ENCODE results near the gene CALHM5.

Gene CALHM5

GRCh38 chr6:116529466-116530290 is 18.2 kb downstream of the CALHM5 start:
- no peak overlapping the region for H3K4me3 ChIP-seq (ENCODE audit: low read depth, low read length)
- no peak for TF ChIP-seq POLR2A (IDR thresholded peaks at IDR 0.05; ENCODE audit: extremely low read depth, insufficient read length)
- TF ChIP-seq CTCF (IDR thresholded peaks at IDR 0.05; ENCODE audit: low read depth, low read length) = no peak
- no peak for TF ChIP-seq MAX (IDR thresholded peaks at IDR 0.05; ENCODE audit: low read depth, low read length)
- no peak for TF ChIP-seq MYC (IDR thresholded peaks at IDR 0.05; ENCODE audit: low read depth, low read length)
- no peak for DNase-seq (ENCODE audit: low read depth)

GRCh38 chr6:116530436-116530835 is 19.0 kb downstream of the CALHM5 start:
- DNase-seq (ENCODE audit: low read depth) = no peak
- no peak overlapping the region for H3K4me3 ChIP-seq (ENCODE audit: low read depth, low read length)
- TF ChIP-seq MAX (IDR thresholded peaks at IDR 0.05; ENCODE audit: low read depth, low read length) = no peak
- TF ChIP-seq POLR2A (IDR thresholded peaks at IDR 0.05; ENCODE audit: extremely low read depth, insufficient read length) = no peak
- TF ChIP-seq MYC (IDR thresholded peaks at IDR 0.05; ENCODE audit: low read depth, low read length) = no peak
- TF ChIP-seq CTCF (IDR thresholded peaks at IDR 0.05; ENCODE audit: low read depth, low read length) = no peak

- no peak overlapping the region for H3K4me3 ChIP-seq (ENCODE audit: low read depth, low read length)
- TF ChIP-seq MAX (IDR thresholded peaks at IDR 0.05; ENCODE audit: low read depth, low read length) (no peak), POLR2A (IDR thresholded peaks at IDR 0.05; ENCODE audit: extremely low read depth, insufficient read length) (no peak), MYC (IDR thresholded peaks at IDR 0.05; ENCODE audit: low read depth, low read length) (no peak), CTCF (IDR thresholded peaks at IDR 0.05; ENCODE audit: low read depth, low read length) (peak; percentile 68)
- DNase-seq (ENCODE audit: low read depth) = peak; percentile 77
Measured at GRCh38 chr6:116531675-116532570, 20.5 kb downstream of the CALHM5 start.

- peak; percentile 17 for DNase-seq (ENCODE audit: low read depth)
- TF ChIP-seq CTCF (IDR thresholded peaks at IDR 0.05; ENCODE audit: low read depth, low read length) = no peak
- TF ChIP-seq MYC (IDR thresholded peaks at IDR 0.05; ENCODE audit: low read depth, low read length) = no peak
- no peak for TF ChIP-seq MAX (IDR thresholded peaks at IDR 0.05; ENCODE audit: low read depth, low read length)
- TF ChIP-seq POLR2A (IDR thresholded peaks at IDR 0.05; ENCODE audit: extremely low read depth, insufficient read length) = no peak
Measured at GRCh38 chr6:116533233-116533957, 22.0 kb downstream of the CALHM5 start.

GRCh38 chr6:116535109-116535508 is 23.7 kb downstream of the CALHM5 start:
- H3K4me3 ChIP-seq (ENCODE audit: low read depth, low read length) = no peak overlapping the region
- no peak for TF ChIP-seq POLR2A (IDR thresholded peaks at IDR 0.05; ENCODE audit: extremely low read depth, insufficient read length)
- no peak for TF ChIP-seq MYC (IDR thresholded peaks at IDR 0.05; ENCODE audit: low read depth, low read length)
- TF ChIP-seq CTCF (IDR thresholded peaks at IDR 0.05; ENCODE audit: low read depth, low read length) = no peak
- no peak for TF ChIP-seq MAX (IDR thresholded peaks at IDR 0.05; ENCODE audit: low read depth, low read length)
- DNase-seq (ENCODE audit: low read depth) = no peak

More at GRCh38 chr6:116533233-116533957, 22.0 kb downstream of the CALHM5 start:
- H3K4me3 ChIP-seq (ENCODE audit: low read depth, low read length) = no peak overlapping the region
